OCI-LY7 (cell line): Measurements from ENCODE around the gene ARHGEF38. TPM values are rescaled to one million over a fixed set of nuclear protein-coding genes. Genes with fewer than 3 reads are reported as not detected.

Experiments used
- BruUV-seq: library from RNA; stranded (reverse); fragments of 400-500 nt; replicated peaks from 2 replicates; lab custom pipeline; 2021; lab: Mats Ljungman, UMichigan
- CTCF ChIA-PET: fragments of 300-600 bp; sonication (Branson Sonifier 250); formaldehyde crosslinking; loops from one replicate; lab custom pipeline; 2022; ENCODE audit warnings: antibody characterized with exemption; ENCODE audit not compliant: unreplicated experiment; lab: Charles Lee
- POLR2A ChIA-PET: fragments of 300-600 bp; sonication (Branson Sonifier 250); formaldehyde crosslinking; loops from one replicate; lab custom pipeline; 2022; ENCODE audit warnings: antibody characterized with exemption; lab: Charles Lee
- DNase-seq: peaks from one replicate; pipeline ENCODE4 v3.0.0-alpha.2; 2015; ENCODE audit warnings: low spot score
- H2AFZ ChIP-seq: fragments of 200-600 bp; sonication (generic), shearing (Covaris generic); 2 replicates; pipeline ENCODE4 v1.6.1; 2014; ENCODE audit warnings: mild to moderate bottlenecking, antibody characterized with exemption, low read length, moderate library complexity
- H3K27ac ChIP-seq: fragments of 200-600 bp; sonication (generic); 2 replicates; pipeline ENCODE4 v1.5.1; 2014; ENCODE audit warnings: mixed run types, low read depth, mild to moderate bottlenecking, moderate library complexity, low read length, inconsistent platforms; ENCODE audit not compliant: poor library complexity, severe bottlenecking
- H3K36me3 ChIP-seq: fragments of 200-600 bp; sonication (generic); 2 replicates; pipeline ENCODE4 v1.6.1; 2014; ENCODE audit warnings: mild to moderate bottlenecking, antibody characterized with exemption, low read length, moderate library complexity, mixed read lengths; ENCODE audit not compliant: insufficient read depth
- H3K4me1 ChIP-seq: fragments of 200-600 bp; sonication (generic); 2 replicates; pipeline ENCODE4 v1.5.1; 2014; ENCODE audit warnings: mild to moderate bottlenecking, low read length; ENCODE audit not compliant: insufficient read depth, poor library complexity, severe bottlenecking
- H3K4me2 ChIP-seq: fragments of 200-600 bp; sonication (generic); 2 replicates; pipeline ENCODE4 v1.6.1; 2014; ENCODE audit warnings: mild to moderate bottlenecking, low read length
- H3K4me3 ChIP-seq: fragments of 200-600 bp; sonication (generic); 2 replicates; pipeline ENCODE4 v1.5.1; 2014; ENCODE audit warnings: mild to moderate bottlenecking, low read depth, low read length; ENCODE audit not compliant: poor library complexity, severe bottlenecking
- H3K79me2 ChIP-seq: fragments of 200-600 bp; sonication (generic); 2 replicates; pipeline ENCODE4 v1.6.1; 2016; ENCODE audit warnings: low read depth, mild to moderate bottlenecking, low read length, moderate library complexity, mixed read lengths; ENCODE audit not compliant: insufficient read depth
- H3K9me2 ChIP-seq: fragments of 200-600 bp; sonication (generic); 2 replicates; pipeline ENCODE4 v1.6.1; 2016; ENCODE audit warnings: mild to moderate bottlenecking, low read length, mixed read lengths; ENCODE audit not compliant: insufficient read depth
- H3K9me3 ChIP-seq: fragments of 200-600 bp; sonication (generic); 2 replicates; pipeline ENCODE4 v1.6.1; 2014; ENCODE audit warnings: mild to moderate bottlenecking, mixed run types, low read length, mixed read lengths
- H4K20me1 ChIP-seq: fragments of 200-600 bp; sonication (generic); 2 replicates; pipeline ENCODE4 v1.6.1; 2014; ENCODE audit warnings: mild to moderate bottlenecking, antibody characterized with exemption, low read length, moderate library complexity, mixed read lengths; ENCODE audit not compliant: insufficient read depth
- EZH2phosphoT487 ChIP-seq: fragments of 200-600 bp; sonication (generic); IDR thresholded peaks from 2 replicates; pipeline ENCODE4 v1.6.1; 2018; ENCODE audit warnings: low read depth, borderline replicate concordance, mild to moderate bottlenecking, mixed run types, antibody characterized with exemption, low read length, moderate library complexity, mixed read lengths
- intact Hi-C: fragments of 100-400 bp; cut with micrococcal nuclease; formaldehyde crosslinking; loops from one replicate; pipeline ENCODE4 v1.10.0; 2022; ENCODE audit not compliant: unreplicated experiment
- total RNA-seq, 2 experiments: library from RNA; depleted of rRNA in 1 of 2; stranded (reverse); fragments of >200 nt in 1 of 2; shearing (Covaris generic) in 1 of 2; gene quantifications; 2 replicates each; pipeline ENCODE4 v1.2.3, GENCODE V29; 2014 to 2022
- TF ChIP-seq, protein P1 (sequence below): fragments of 200-600 bp; sonication (generic); conservative IDR thresholded peaks from 2 replicates; pipeline ENCODE4 v1.5.1; 2014; ENCODE audit warnings: mild to moderate bottlenecking, antibody characterized with exemption, low read length, moderate library complexity, mixed read lengths

The ARHGEF38 gene
- total RNA-seq, 2 experiments from 2014 or later, result not detected

DNA sequence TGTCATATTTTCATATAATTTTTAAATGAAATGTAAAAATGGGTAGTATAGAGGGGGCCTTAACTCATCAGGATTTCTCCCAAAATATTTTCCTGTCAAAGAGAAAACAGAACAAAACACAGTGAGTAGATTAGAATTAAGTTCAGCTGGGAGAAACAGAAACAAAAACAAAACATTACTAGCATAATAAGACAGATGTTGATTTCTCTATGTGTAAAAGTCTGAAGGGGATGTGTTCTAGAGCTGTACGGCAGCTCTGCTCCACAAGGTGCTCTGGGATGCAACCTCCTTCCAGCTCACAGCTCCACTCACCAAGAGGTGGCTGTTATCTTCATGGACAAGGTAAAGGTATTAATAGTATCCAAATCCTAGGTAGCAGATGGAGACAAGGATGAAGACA is 72.8 kb downstream of the ARHGEF38 start:
- Histone ChIP-seq H3K79me2 (no peaks in the 10 kb centered on the region), H3K4me1 (no peaks in the 10 kb centered on the region), H3K36me3 (no peaks in the 10 kb centered on the region), H2AFZ (no peak overlapping the region), H3K4me3 (no peak overlapping the region), H3K9me3 (no peaks in the 10 kb centered on the region), H3K27ac (no peak overlapping the region), H3K9me2 (no peaks in the 10 kb centered on the region), H3K4me2 (no peak overlapping the region), H4K20me1 (no peaks in the 10 kb centered on the region)
- no peak for DNase-seq
- no peak for TF ChIP-seq EZH2phosphoT487
- TF ChIP-seq, protein P1, sequence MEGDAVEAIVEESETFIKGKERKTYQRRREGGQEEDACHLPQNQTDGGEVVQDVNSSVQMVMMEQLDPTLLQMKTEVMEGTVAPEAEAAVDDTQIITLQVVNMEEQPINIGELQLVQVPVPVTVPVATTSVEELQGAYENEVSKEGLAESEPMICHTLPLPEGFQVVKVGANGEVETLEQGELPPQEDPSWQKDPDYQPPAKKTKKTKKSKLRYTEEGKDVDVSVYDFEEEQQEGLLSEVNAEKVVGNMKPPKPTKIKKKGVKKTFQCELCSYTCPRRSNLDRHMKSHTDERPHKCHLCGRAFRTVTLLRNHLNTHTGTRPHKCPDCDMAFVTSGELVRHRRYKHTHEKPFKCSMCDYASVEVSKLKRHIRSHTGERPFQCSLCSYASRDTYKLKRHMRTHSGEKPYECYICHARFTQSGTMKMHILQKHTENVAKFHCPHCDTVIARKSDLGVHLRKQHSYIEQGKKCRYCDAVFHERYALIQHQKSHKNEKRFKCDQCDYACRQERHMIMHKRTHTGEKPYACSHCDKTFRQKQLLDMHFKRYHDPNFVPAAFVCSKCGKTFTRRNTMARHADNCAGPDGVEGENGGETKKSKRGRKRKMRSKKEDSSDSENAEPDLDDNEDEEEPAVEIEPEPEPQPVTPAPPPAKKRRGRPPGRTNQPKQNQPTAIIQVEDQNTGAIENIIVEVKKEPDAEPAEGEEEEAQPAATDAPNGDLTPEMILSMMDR, result no peak
- BruUV-seq, result no TSS peak
- CTCF ChIA-PET, result no interaction called here
- intact Hi-C loops, result no loop called here
- POLR2A ChIA-PET, result no interaction called here

DNA sequence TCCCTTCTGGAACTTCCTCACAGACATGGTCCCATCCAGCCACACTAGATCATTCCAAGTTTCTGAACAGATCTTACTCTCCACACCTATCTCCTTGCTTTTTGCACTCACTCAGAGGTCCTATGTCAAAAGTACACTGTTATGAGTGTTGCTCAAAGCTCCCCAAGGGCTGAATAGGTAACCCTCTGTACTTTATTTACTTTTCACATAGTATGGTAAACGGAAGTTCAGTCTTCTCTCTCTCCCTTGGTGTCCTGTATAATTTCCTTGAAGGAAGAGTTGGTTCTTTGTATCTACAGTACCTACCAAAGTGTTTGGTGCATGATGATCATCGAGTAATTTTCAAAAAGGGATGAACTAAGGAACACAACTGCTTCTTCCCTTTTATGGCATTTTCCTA is 74.4 kb downstream of the ARHGEF38 start:
- Histone ChIP-seq H3K79me2 (no peaks in the 10 kb centered on the region), H3K4me2 (no peak overlapping the region), H4K20me1 (no peaks in the 10 kb centered on the region), H2AFZ (no peak overlapping the region), H3K27ac (no peak overlapping the region), H3K36me3 (no peaks in the 10 kb centered on the region), H3K9me2 (no peaks in the 10 kb centered on the region), H3K9me3 (no peaks in the 10 kb centered on the region), H3K4me3 (no peak overlapping the region), H3K4me1 (no peaks in the 10 kb centered on the region)
- no peak for DNase-seq
- TF ChIP-seq, protein P1, result no peak
- TF ChIP-seq EZH2phosphoT487, result no peak
- CTCF ChIA-PET, result no interaction called here
- BruUV-seq, result no TSS peak
- POLR2A ChIA-PET, result no interaction called here
- intact Hi-C loops, result no loop called here

DNA sequence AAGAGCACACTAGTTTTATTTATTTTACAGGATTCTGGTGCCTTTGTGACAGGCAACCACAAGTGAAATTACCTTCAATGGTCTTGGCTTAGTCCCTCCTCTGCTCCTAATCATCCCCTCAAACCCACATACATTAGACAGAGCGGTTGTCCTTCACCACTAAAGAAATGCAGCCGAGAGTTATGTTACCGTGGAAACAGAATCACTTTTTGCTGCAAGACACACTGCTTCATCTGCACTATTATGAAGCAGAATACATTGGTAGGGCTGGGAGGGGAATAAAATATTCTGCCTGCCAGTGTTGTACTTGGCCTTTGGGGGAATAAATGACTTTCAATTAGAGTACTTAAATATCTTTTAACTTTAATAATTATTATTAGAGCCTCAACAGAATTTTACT is 75.2 kb downstream of the ARHGEF38 start:
- ChIA-PET CTCF (no interaction called here), POLR2A (no interaction called here)
- BruUV-seq, result no TSS peak
- Histone ChIP-seq H3K27ac (no peak overlapping the region), H4K20me1 (no peaks in the 10 kb centered on the region), H3K4me2 (no peak overlapping the region), H3K9me2 (no peaks in the 10 kb centered on the region), H3K4me1 (no peaks in the 10 kb centered on the region), H2AFZ (no peak overlapping the region), H3K36me3 (no peaks in the 10 kb centered on the region), H3K4me3 (no peak overlapping the region), H3K79me2 (no peaks in the 10 kb centered on the region), H3K9me3 (no peaks in the 10 kb centered on the region)
- intact Hi-C loops, result no loop called here
- no peak for TF ChIP-seq EZH2phosphoT487
- TF ChIP-seq, protein P1, result no peak
- no peak for DNase-seq
